HCT116 (cell line): ENCODE data around the gene ACCSL. TPM values are rescaled to one million over a fixed set of nuclear protein-coding genes. Genes with fewer than 3 reads are reported as not detected.

ENCODE experiments used
- ATAC-seq: fragments of 200-7000 bp; cut with Tn5 transposase; 2 replicates; pipeline ENCODE4 v1.9.1; 2020; ENCODE audit warnings: mild to moderate bottlenecking, moderate library complexity
- BruUV-seq: library from RNA; stranded (reverse); fragments of 400-500 nt; replicated peaks from 2 replicates; lab custom pipeline; 2021; lab: Mats Ljungman, UMichigan
- CTCF ChIA-PET: fragments of 300-600 bp; sonication (Branson Sonifier 250); formaldehyde crosslinking; loops from one replicate; lab custom pipeline; 2021; ENCODE audit warnings: antibody characterized with exemption; lab: Charles Lee
- POLR2A ChIA-PET: fragments of 300-600, 350-600 bp; sonication (Branson Sonifier 250); formaldehyde crosslinking; loops from one replicate; lab custom pipeline; 2021; ENCODE audit warnings: antibody characterized with exemption; lab: Charles Lee
- RAD21 ChIA-PET, 2 experiments: fragments of 300-600 bp; sonication (Branson Sonifier 250); formaldehyde crosslinking; loops; one replicate each; lab custom pipeline; 2023; ENCODE audit warnings: low total read pairs in 2 of 2; ENCODE audit not compliant: uncharacterized antibody in 2 of 2, unreplicated experiment in 2 of 2, low non-redundant PET in 1 of 2; lab: Charles Lee
- DNase-seq: peaks from one replicate; pipeline ENCODE4 v3.0.0-alpha.2; 2010; ENCODE audit warnings: low read depth, low spot score
- H2AFZ ChIP-seq: fragments of 200-600 bp; shearing (Covaris generic), sonication (generic); 2 replicates; pipeline ENCODE4 v1.6.1; 2017; ENCODE audit warnings: low read depth, mixed run types, mixed read lengths, antibody characterized with exemption, low read length; ENCODE audit not compliant: poor library complexity, severe bottlenecking
- H3K27ac ChIP-seq: 2 replicates; pipeline ENCODE4 v1.5.1; 2012; ENCODE audit warnings: low read depth, low read length
- H3K27me3 ChIP-seq: fragments of 200-600 bp; sonication (generic); 2 replicates; pipeline ENCODE4 v1.6.1; 2016; ENCODE audit warnings: mixed run types, low read length, mixed read lengths; ENCODE audit not compliant: insufficient read depth
- H3K36me3 ChIP-seq, 2 experiments: fragments of 200-500 bp in 1 of 2; fragments of 200-600 bp in 1 of 2; sonication (Bioruptor generic) in 1 of 2; sonication (generic) in 1 of 2; 2 replicates each; pipeline versions ENCODE4 v1.5.1 to v1.6.1; 2014 to 2016; ENCODE audit warnings: low read length in 2 of 2, inconsistent platforms in 1 of 2, mixed read lengths in 1 of 2, mixed run types in 1 of 2; ENCODE audit not compliant: insufficient read depth in 2 of 2, control insufficient read depth in 1 of 2
- H3K4me1 ChIP-seq, 2 experiments: fragments of 200-600 bp in 1 of 2; sonication (generic) in 1 of 2; 2 replicates each; pipeline versions ENCODE4 v1.5.1 to v1.6.1; 2012 to 2017; ENCODE audit warnings: low read length in 2 of 2, inconsistent platforms in 1 of 2, mild to moderate bottlenecking in 1 of 2, mixed read lengths in 1 of 2, mixed run types in 1 of 2, moderate library complexity in 1 of 2; ENCODE audit not compliant: insufficient read depth in 2 of 2, control insufficient read depth in 1 of 2
- H3K4me2 ChIP-seq: fragments of 200-600 bp; sonication (generic); 2 replicates; pipeline ENCODE4 v1.6.1; 2017; ENCODE audit warnings: mixed run types, low read length, mixed read lengths
- H3K4me3 ChIP-seq, 2 experiments: fragments of 200-600 bp in 1 of 2; sonication (generic) in 1 of 2; replicated peaks in 1 of 2; 2 replicates each; pipeline ENCODE4 v1.5.1; 2011 to 2016; ENCODE audit warnings: low read length in 2 of 2, control low read depth in 1 of 2, low read depth in 1 of 2, mild to moderate bottlenecking in 1 of 2, mixed read lengths in 1 of 2, mixed run types in 1 of 2
- H3K79me2 ChIP-seq: fragments of 200-600 bp; sonication (generic); 2 replicates; pipeline ENCODE4 v1.6.1; 2017; ENCODE audit warnings: mild to moderate bottlenecking, mixed run types, low read length, moderate library complexity, mixed read lengths; ENCODE audit not compliant: insufficient read depth
- H3K9ac ChIP-seq: fragments of 200-600 bp; sonication (generic); 2 replicates; pipeline ENCODE4 v1.6.1; 2016; ENCODE audit warnings: low read length, mixed read lengths
- H3K9me2 ChIP-seq: fragments of 200-600 bp; sonication (generic), shearing (Covaris generic); 2 replicates; pipeline ENCODE4 v1.6.1; 2017; ENCODE audit warnings: mixed run types, mild to moderate bottlenecking, moderate library complexity; ENCODE audit not compliant: insufficient read depth
- H3K9me3 ChIP-seq, 2 experiments: fragments of 200-500 bp in 1 of 2; fragments of 200-600 bp in 1 of 2; sonication (Bioruptor generic) in 1 of 2; sonication (generic) in 1 of 2; 2 replicates each; pipeline ENCODE4 v1.6.1; 2014 to 2017; ENCODE audit warnings: low read length in 2 of 2, mixed read lengths in 2 of 2, inconsistent platforms in 1 of 2, low read depth in 1 of 2, mild to moderate bottlenecking in 1 of 2, mixed run types in 1 of 2, moderate library complexity in 1 of 2; ENCODE audit not compliant: control insufficient read depth in 1 of 2, insufficient read depth in 1 of 2
- H4K20me1 ChIP-seq: fragments of 200-600 bp; sonication (generic), shearing (Covaris generic); 2 replicates; pipeline ENCODE4 v1.6.1; 2017; ENCODE audit warnings: mixed run types, mild to moderate bottlenecking, moderate library complexity; ENCODE audit not compliant: insufficient read depth
- CBX3 ChIP-seq: IDR thresholded peaks from 2 replicates; pipeline ENCODE4 v1.6.1; 2012; ENCODE audit warnings: low read depth
- CEBPB ChIP-seq: IDR thresholded peaks from 2 replicates; pipeline ENCODE4 v1.6.1; 2012; ENCODE audit warnings: low read depth
- EGR1 ChIP-seq: IDR thresholded peaks from 2 replicates; pipeline ENCODE4 v1.6.1; 2012; ENCODE audit warnings: low read depth
- EZH2 ChIP-seq: fragments of 200-600 bp; sonication (generic); IDR thresholded peaks from 2 replicates; pipeline ENCODE4 v1.6.1; 2017; ENCODE audit warnings: antibody characterized with exemption, mixed run types
- FOSL1 ChIP-seq: IDR thresholded peaks from 2 replicates; pipeline ENCODE4 v1.6.1; 2012; ENCODE audit warnings: low read depth
- JUND ChIP-seq: IDR thresholded peaks from 2 replicates; pipeline ENCODE4 v1.6.1; 2012
- POLR2A ChIP-seq: IDR thresholded peaks from 2 replicates; pipeline ENCODE4 v1.7.0; 2011; ENCODE audit warnings: borderline replicate concordance; ENCODE audit not compliant: insufficient read depth, insufficient read length; ENCODE audit errors: extremely low read depth
- RAD21 ChIP-seq: IDR thresholded peaks from 2 replicates; pipeline ENCODE4 v1.6.1; 2012; ENCODE audit warnings: low read depth, mild to moderate bottlenecking
- SIN3A ChIP-seq: IDR thresholded peaks from 2 replicates; pipeline ENCODE4 v1.6.1; 2012; ENCODE audit warnings: low read depth
- SP1 ChIP-seq: IDR thresholded peaks from 2 replicates; pipeline ENCODE4 v1.6.1; 2012; ENCODE audit warnings: low read depth
- intact Hi-C: fragments of 100-400 bp; cut with micrococcal nuclease; formaldehyde crosslinking; loops from 2 replicates; pipeline ENCODE4 v1.10.0; 2022
- total RNA-seq: library from RNA; stranded (reverse); gene quantifications from one replicate; pipeline ENCODE4 v1.2.1, GENCODE V29; 2021; ENCODE audit not compliant: unreplicated experiment
- TF ChIP-seq, protein P1 (sequence below), 3 experiments: fragments of 200-600 bp in 1 of 3; sonication (generic) in 1 of 3; IDR thresholded peaks in 2 of 3; conservative IDR thresholded peaks in 1 of 3; 2 replicates each; pipeline ENCODE4 v1.5.1; 2012 to 2017; ENCODE audit warnings: low read depth in 2 of 3, low read length in 2 of 3, antibody characterized with exemption in 1 of 3, borderline replicate concordance in 1 of 3, control low read depth in 1 of 3, mild to moderate bottlenecking in 1 of 3, mixed read lengths in 1 of 3, mixed run types in 1 of 3, moderate library complexity in 1 of 3; ENCODE audit not compliant: insufficient read depth in 1 of 3
- TF ChIP-seq, protein P2 (sequence below): IDR thresholded peaks from 2 replicates; pipeline ENCODE4 v1.6.1; 2012; ENCODE audit warnings: low read depth
- TF ChIP-seq, protein P3 (sequence below): IDR thresholded peaks from 2 replicates; pipeline ENCODE4 v1.6.1; 2011; ENCODE audit warnings: mild to moderate bottlenecking, low read length, moderate library complexity; ENCODE audit not compliant: insufficient replicate concordance; ENCODE audit errors: extremely low read depth
- TF ChIP-seq, protein P4 (sequence below): IDR thresholded peaks from 2 replicates; pipeline ENCODE4 v1.6.1; 2012
- TF ChIP-seq, protein P5 (sequence below): IDR thresholded peaks from 2 replicates; pipeline ENCODE4 v1.6.1; 2012

The ACCSL gene
- total RNA-seq, 1 experiment from 2014 or later, result not detected

DNA sequence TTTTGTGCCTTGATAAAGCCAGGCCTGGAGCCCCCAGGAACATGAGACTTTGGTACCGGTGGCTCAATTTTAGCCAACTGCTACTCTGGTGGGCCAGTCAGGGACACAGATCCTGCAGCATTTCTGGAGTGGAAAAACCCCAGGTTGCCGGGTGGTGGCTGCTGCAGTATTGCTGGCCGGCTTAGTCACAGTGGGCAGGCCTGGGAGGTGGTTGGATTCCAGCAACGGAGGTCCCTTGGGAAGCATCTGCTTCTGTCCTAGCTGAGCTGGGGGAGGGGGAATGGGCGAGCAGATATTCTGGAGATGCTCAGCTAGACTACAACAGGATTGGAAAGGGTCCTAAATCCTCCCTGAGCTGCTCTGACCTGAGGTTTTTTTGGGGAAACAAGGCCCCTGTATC, 31.6 kb upstream of the ACCSL start:
- no peak for DNase-seq
- peak; percentile 32; the same call in 1 of the 2 replicates for ATAC-seq
- intact Hi-C loops, result no loop called here
- H2AFZ ChIP-seq, result no peak overlapping the region
- no peaks in the 10 kb centered on the region for H3K79me2 ChIP-seq
- H3K9ac ChIP-seq, result no peak overlapping the region
- H3K27me3 ChIP-seq, result 0 out of 2 replicates have a peak, but pooled peaks cover under 1% of the 10 kb centered on the region
- no peaks in the 10 kb centered on the region for H3K9me3 ChIP-seq
- H3K4me2 ChIP-seq, result peak overlapping the region; percentile 31
- TF ChIP-seq, protein P1, sequence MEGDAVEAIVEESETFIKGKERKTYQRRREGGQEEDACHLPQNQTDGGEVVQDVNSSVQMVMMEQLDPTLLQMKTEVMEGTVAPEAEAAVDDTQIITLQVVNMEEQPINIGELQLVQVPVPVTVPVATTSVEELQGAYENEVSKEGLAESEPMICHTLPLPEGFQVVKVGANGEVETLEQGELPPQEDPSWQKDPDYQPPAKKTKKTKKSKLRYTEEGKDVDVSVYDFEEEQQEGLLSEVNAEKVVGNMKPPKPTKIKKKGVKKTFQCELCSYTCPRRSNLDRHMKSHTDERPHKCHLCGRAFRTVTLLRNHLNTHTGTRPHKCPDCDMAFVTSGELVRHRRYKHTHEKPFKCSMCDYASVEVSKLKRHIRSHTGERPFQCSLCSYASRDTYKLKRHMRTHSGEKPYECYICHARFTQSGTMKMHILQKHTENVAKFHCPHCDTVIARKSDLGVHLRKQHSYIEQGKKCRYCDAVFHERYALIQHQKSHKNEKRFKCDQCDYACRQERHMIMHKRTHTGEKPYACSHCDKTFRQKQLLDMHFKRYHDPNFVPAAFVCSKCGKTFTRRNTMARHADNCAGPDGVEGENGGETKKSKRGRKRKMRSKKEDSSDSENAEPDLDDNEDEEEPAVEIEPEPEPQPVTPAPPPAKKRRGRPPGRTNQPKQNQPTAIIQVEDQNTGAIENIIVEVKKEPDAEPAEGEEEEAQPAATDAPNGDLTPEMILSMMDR (IDR thresholded peaks at IDR 0.05 in 2 of 3, conservative IDR thresholded peaks at IDR 0.05 in 1 of 3; ENCODE audit: borderline replicate concordance in 1 of 3, insufficient read depth in 1 of 3, low read depth in 2 of 3, low read length in 2 of 3), result no peak
- no peak for TF ChIP-seq FOSL1
- TF ChIP-seq, protein P2, sequence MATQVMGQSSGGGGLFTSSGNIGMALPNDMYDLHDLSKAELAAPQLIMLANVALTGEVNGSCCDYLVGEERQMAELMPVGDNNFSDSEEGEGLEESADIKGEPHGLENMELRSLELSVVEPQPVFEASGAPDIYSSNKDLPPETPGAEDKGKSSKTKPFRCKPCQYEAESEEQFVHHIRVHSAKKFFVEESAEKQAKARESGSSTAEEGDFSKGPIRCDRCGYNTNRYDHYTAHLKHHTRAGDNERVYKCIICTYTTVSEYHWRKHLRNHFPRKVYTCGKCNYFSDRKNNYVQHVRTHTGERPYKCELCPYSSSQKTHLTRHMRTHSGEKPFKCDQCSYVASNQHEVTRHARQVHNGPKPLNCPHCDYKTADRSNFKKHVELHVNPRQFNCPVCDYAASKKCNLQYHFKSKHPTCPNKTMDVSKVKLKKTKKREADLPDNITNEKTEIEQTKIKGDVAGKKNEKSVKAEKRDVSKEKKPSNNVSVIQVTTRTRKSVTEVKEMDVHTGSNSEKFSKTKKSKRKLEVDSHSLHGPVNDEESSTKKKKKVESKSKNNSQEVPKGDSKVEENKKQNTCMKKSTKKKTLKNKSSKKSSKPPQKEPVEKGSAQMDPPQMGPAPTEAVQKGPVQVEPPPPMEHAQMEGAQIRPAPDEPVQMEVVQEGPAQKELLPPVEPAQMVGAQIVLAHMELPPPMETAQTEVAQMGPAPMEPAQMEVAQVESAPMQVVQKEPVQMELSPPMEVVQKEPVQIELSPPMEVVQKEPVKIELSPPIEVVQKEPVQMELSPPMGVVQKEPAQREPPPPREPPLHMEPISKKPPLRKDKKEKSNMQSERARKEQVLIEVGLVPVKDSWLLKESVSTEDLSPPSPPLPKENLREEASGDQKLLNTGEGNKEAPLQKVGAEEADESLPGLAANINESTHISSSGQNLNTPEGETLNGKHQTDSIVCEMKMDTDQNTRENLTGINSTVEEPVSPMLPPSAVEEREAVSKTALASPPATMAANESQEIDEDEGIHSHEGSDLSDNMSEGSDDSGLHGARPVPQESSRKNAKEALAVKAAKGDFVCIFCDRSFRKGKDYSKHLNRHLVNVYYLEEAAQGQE, result no peak
- no peak for TF ChIP-seq SP1
- TF ChIP-seq CBX3, result no peak
- TF ChIP-seq, protein P3, sequence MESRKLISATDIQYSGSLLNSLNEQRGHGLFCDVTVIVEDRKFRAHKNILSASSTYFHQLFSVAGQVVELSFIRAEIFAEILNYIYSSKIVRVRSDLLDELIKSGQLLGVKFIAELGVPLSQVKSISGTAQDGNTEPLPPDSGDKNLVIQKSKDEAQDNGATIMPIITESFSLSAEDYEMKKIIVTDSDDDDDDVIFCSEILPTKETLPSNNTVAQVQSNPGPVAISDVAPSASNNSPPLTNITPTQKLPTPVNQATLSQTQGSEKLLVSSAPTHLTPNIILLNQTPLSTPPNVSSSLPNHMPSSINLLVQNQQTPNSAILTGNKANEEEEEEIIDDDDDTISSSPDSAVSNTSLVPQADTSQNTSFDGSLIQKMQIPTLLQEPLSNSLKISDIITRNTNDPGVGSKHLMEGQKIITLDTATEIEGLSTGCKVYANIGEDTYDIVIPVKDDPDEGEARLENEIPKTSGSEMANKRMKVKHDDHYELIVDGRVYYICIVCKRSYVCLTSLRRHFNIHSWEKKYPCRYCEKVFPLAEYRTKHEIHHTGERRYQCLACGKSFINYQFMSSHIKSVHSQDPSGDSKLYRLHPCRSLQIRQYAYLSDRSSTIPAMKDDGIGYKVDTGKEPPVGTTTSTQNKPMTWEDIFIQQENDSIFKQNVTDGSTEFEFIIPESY, result no peak
- no peak for TF ChIP-seq CEBPB
- TF ChIP-seq, protein P4, sequence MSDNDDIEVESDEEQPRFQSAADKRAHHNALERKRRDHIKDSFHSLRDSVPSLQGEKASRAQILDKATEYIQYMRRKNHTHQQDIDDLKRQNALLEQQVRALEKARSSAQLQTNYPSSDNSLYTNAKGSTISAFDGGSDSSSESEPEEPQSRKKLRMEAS, result no peak
- TF ChIP-seq RAD21, result no peak
- TF ChIP-seq, protein P5, sequence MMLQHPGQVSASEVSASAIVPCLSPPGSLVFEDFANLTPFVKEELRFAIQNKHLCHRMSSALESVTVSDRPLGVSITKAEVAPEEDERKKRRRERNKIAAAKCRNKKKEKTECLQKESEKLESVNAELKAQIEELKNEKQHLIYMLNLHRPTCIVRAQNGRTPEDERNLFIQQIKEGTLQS, result no peak
- TF ChIP-seq POLR2A, result no peak
- no peak for TF ChIP-seq JUND
- TF ChIP-seq EGR1, result no peak
- TF ChIP-seq SIN3A, result no peak
- no peak for TF ChIP-seq EZH2
- BruUV-seq, result no TSS peak
- no peak overlapping the region for H3K27ac ChIP-seq
- RAD21 ChIA-PET, result no interaction called here
- H3K4me1 ChIP-seq, result peaks cover 9 to 16% of the 10 kb centered on the region in 2 experiments
- H3K36me3 ChIP-seq, result no peaks in the 10 kb centered on the region
- POLR2A ChIA-PET, result no interaction called here
- H3K4me3 ChIP-seq, result no peak overlapping the region
- no peaks in the 10 kb centered on the region for H3K9me2 ChIP-seq
- CTCF ChIA-PET, result no interaction called here
- H4K20me1 ChIP-seq, result no peaks in the 10 kb centered on the region
